Peyer's patch (tissue), 4 donors: ENCODE data around the gene FHOD3. TPM values are rescaled to one million over a fixed set of nuclear protein-coding genes. Genes with fewer than 3 reads are reported as not detected.

ENCODE experiments used
- DNase-seq, 3 donors: peaks; one replicate each; pipeline ENCODE4 v3.0.0-alpha.2; 2017 to 2019
- H3K27ac ChIP-seq, 4 donors: fragments of 200-600 bp; sonication (generic); one replicate each; pipeline ENCODE4 v1.5.1; 2016 to 2019
- H3K27me3 ChIP-seq, 2 donors: fragments of 200-600 bp; sonication (generic); one replicate each; pipeline ENCODE4 v1.5.1; 2019
- H3K36me3 ChIP-seq, 3 donors: fragments of 200-600 bp; sonication (generic); one replicate each; pipeline ENCODE4 v1.5.1; 2016 to 2019
- H3K4me1 ChIP-seq, 4 donors: fragments of 200-600 bp; sonication (generic); one replicate each; pipeline ENCODE4 v1.5.1; 2016 to 2019
- H3K4me3 ChIP-seq, 4 donors: fragments of 200-600 bp; sonication (generic); 1 replicate in 3 of 4; 2 replicates in 1 of 4; pipeline ENCODE4 v1.5.1; 2016 to 2019; ENCODE audit warnings: mild to moderate bottlenecking in 1 of 4
- H3K9me3 ChIP-seq, 4 donors: fragments of 200-600 bp; sonication (generic); one replicate each; pipeline ENCODE4 v1.5.1; 2016 to 2019; ENCODE audit warnings: mild to moderate bottlenecking in 1 of 4
- POLR2A ChIP-seq, 2 donors: fragments of 450-650 bp; IDR thresholded peaks; one replicate each; pipeline ENCODE4 v1.5.1; 2017; ENCODE audit warnings: antibody characterized with exemption in 2 of 2, mild to moderate bottlenecking in 2 of 2, moderate library complexity in 2 of 2
- total RNA-seq, 4 donors: library from RNA; depleted of rRNA; stranded (reverse); fragments of >200 nt; gene quantifications; one replicate each; pipeline ENCODE4 v1.1.0, GENCODE V29; 2016
- TF ChIP-seq, protein P1 (sequence below), 6 experiments: fragments of 450-650 bp in 4 of 6; fragments of 200-600 bp in 2 of 6; sonication (generic) in 1 of 6; IDR thresholded peaks; one replicate each; pipeline ENCODE4 v1.5.1; 2017 to 2019; ENCODE audit warnings: antibody characterized with exemption in 6 of 6, mild to moderate bottlenecking in 3 of 6, moderate library complexity in 1 of 6

The FHOD3 gene
- total RNA-seq, 4 donors from 2014 or later: 0.53 to 10.7 (median 4.6) TPM

GRCh38 chr18:36628435-36629137 is 331.1 kb downstream of the FHOD3 start:
- TF ChIP-seq, protein P1, sequence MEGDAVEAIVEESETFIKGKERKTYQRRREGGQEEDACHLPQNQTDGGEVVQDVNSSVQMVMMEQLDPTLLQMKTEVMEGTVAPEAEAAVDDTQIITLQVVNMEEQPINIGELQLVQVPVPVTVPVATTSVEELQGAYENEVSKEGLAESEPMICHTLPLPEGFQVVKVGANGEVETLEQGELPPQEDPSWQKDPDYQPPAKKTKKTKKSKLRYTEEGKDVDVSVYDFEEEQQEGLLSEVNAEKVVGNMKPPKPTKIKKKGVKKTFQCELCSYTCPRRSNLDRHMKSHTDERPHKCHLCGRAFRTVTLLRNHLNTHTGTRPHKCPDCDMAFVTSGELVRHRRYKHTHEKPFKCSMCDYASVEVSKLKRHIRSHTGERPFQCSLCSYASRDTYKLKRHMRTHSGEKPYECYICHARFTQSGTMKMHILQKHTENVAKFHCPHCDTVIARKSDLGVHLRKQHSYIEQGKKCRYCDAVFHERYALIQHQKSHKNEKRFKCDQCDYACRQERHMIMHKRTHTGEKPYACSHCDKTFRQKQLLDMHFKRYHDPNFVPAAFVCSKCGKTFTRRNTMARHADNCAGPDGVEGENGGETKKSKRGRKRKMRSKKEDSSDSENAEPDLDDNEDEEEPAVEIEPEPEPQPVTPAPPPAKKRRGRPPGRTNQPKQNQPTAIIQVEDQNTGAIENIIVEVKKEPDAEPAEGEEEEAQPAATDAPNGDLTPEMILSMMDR (IDR thresholded peaks at IDR 0.05): no peak
- no peak for TF ChIP-seq POLR2A (IDR thresholded peaks at IDR 0.05)
- Histone ChIP-seq H3K36me3 (no peaks in the 10 kb centered on the region), H3K4me1 (no peaks in the 10 kb centered on the region), H3K4me3 (no peak overlapping the region), H3K27ac (peak overlapping the region in 1 of 4 donors; percentile 13), H3K27me3 (no peaks in the 10 kb centered on the region), H3K9me3 (no peaks in the 10 kb centered on the region)
- DNase-seq: no peak

- Histone ChIP-seq H3K27ac (peak overlapping the region in 1 of 4 donors; percentile 13), H3K4me3 (no peak overlapping the region), H3K36me3 (no peaks in the 10 kb centered on the region), H3K4me1 (no peaks in the 10 kb centered on the region), H3K27me3 (no peaks in the 10 kb centered on the region), H3K9me3 (no peaks in the 10 kb centered on the region)
- TF ChIP-seq, protein P1 (IDR thresholded peaks at IDR 0.05): no peak
- TF ChIP-seq POLR2A (IDR thresholded peaks at IDR 0.05): no peak
- DNase-seq: no peak
Measured at GRCh38 chr18:36629138-36629530, 331.6 kb downstream of the FHOD3 start.

DNA sequence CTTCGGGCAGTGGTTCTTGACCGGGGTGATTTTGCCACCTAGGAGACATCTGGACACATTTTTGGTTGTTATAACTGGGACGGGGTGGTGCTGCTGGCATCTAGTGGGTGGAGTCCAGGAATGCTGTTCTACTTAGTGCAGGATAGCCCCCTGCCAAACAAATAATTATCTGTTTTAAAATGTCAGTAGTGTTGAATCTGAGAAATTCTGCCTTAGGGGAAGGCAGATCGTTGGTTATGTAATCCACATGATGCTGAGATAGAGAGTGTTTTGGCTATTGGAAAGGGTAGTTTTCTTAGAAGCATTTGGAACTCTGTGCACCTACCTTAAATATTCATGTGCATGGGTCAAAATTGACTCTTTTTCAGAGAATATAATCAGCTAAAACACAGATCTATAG is 332.3 kb downstream of the FHOD3 start:
- no peaks in the 10 kb centered on the region for H3K27me3 ChIP-seq
- no peaks in the 10 kb centered on the region for H3K36me3 ChIP-seq
- no peaks in the 10 kb centered on the region for H3K9me3 ChIP-seq
- no peaks in the 10 kb centered on the region for H3K4me1 ChIP-seq
- DNase-seq: no peak
- no peak overlapping the region for H3K27ac ChIP-seq
- no peak for TF ChIP-seq POLR2A (IDR thresholded peaks at IDR 0.05)
- TF ChIP-seq, protein P1 (IDR thresholded peaks at IDR 0.05): no peak
- H3K4me3 ChIP-seq: no peak overlapping the region

DNA sequence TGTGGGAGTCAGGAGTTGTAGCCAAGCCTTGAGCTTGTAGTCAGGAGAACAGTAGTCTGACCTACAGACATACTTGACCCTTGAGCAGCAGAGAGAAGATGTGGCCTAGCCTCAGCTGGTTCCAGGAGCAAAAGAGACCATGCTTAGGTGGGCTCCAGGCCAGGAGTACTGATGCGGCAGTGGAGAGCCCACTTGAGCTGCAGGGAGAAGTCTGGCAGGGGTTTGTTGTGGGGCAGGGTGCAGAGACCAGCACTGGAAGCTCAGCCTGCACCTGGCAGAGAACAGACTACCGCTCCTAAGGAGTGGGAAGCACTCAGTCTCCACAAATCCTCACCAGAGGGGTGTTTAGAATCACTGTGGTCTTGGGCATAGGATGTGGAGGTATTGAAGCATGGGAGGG is 333.4 kb downstream of the FHOD3 start:
- H3K4me1 ChIP-seq: no peaks in the 10 kb centered on the region
- no peak for TF ChIP-seq POLR2A (IDR thresholded peaks at IDR 0.05)
- TF ChIP-seq, protein P1 (IDR thresholded peaks at IDR 0.05): no peak
- no peaks in the 10 kb centered on the region for H3K9me3 ChIP-seq
- H3K4me3 ChIP-seq: no peak overlapping the region
- no peak overlapping the region for H3K27ac ChIP-seq
- no peaks in the 10 kb centered on the region for H3K36me3 ChIP-seq
- H3K27me3 ChIP-seq: no peaks in the 10 kb centered on the region
- no peak for DNase-seq

- Histone ChIP-seq H3K4me3 (no peak overlapping the region), H3K36me3 (no peaks in the 10 kb centered on the region), H3K9me3 (no peaks in the 10 kb centered on the region), H3K4me1 (no peaks in the 10 kb centered on the region), H3K27me3 (no peaks in the 10 kb centered on the region), H3K27ac (no peak overlapping the region)
- no peak for DNase-seq
- TF ChIP-seq, protein P1 (IDR thresholded peaks at IDR 0.05): no peak
- no peak for TF ChIP-seq POLR2A (IDR thresholded peaks at IDR 0.05)
Measured at GRCh38 chr18:36633961-36634412, 336.5 kb downstream of the FHOD3 start.
